ENCODE measurements around the gene OR5K3. TPM values are rescaled to one million over a fixed set of nuclear protein-coding genes. Genes with fewer than 3 reads are reported as not detected.

OR5K3 gene
- total and polyA plus RNA-seq, 10 donors, result not detected

DNA sequence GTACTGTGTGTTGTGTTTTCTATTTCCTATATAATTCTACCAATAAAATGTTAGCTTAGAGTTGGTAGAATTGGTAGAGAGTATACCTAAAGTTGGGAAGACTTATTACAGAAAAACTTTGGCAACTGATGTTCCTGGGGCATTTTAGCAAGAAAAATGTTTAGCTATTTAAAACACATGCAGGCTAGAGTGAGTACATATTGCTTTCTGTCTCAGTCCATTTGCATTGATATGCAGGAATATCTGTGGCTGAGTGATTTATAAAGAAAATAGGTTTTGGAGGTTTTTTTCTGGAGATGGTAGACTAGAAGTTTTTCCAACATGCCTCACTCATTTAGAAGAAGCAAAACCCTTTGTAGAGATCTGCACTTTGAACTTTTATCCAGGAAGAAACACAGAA lies 42.1 kb downstream of the OR5K3 start:
- intact Hi-C loops (cut with DNase I; ENCODE audit: low total_unique reads), result no loop called here
- no peak for DNase-seq
- TF ChIP-seq, protein P1, sequence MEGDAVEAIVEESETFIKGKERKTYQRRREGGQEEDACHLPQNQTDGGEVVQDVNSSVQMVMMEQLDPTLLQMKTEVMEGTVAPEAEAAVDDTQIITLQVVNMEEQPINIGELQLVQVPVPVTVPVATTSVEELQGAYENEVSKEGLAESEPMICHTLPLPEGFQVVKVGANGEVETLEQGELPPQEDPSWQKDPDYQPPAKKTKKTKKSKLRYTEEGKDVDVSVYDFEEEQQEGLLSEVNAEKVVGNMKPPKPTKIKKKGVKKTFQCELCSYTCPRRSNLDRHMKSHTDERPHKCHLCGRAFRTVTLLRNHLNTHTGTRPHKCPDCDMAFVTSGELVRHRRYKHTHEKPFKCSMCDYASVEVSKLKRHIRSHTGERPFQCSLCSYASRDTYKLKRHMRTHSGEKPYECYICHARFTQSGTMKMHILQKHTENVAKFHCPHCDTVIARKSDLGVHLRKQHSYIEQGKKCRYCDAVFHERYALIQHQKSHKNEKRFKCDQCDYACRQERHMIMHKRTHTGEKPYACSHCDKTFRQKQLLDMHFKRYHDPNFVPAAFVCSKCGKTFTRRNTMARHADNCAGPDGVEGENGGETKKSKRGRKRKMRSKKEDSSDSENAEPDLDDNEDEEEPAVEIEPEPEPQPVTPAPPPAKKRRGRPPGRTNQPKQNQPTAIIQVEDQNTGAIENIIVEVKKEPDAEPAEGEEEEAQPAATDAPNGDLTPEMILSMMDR (IDR thresholded peaks at IDR 0.05 in 8 of 11, conservative IDR thresholded peaks at IDR 0.05 in 3 of 11), result no peak
- no peak for TF ChIP-seq POLR2A (IDR thresholded peaks at IDR 0.05)
- TF ChIP-seq POLR2AphosphoS5 (IDR thresholded peaks at IDR 0.05), result no peak

DNA sequence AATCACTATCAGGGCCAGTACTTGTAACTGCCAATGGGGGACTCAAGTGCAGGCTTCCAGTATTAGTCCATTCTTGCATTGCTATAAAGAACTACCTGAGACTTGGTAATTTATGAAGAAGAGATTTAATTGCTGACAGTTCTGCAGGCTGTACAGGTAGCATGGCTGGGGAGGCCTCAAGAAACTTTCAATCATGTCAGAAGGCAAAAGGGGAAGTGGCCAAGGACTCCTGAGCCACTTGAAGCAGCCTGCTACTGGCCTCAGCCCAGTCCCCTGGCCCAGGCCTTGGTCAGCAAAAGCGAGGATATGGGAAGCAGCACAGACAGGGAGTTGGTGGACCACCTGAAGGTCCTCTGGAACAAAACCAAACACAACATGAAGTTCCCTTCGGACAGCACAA lies 43.3 kb downstream of the OR5K3 start:
- Histone ChIP-seq H3K27ac (no peak overlapping the region), H3K36me3 (no peaks in the 10 kb centered on the region), H3K4me3 (no peak overlapping the region), H3K4me1 (no peaks in the 10 kb centered on the region), H3K27me3 (replicated peaks in 1 of 7) (no peaks in the 10 kb centered on the region), H3K9me3 (peaks cover 0 to 43% (median 28%) of the 10 kb centered on the region in 8 donors)
- no peak for DNase-seq
- 26 to 38% (median 33%) methylated on average over 2 of the region's 2 CpGs for WGBS, 5 donors
- intact Hi-C loops (cut with DNase I; ENCODE audit: low total_unique reads), result no loop called here
- TF ChIP-seq POLR2A (IDR thresholded peaks at IDR 0.05), result no peak
- no peak for TF ChIP-seq POLR2AphosphoS5 (IDR thresholded peaks at IDR 0.05)
- TF ChIP-seq, protein P1 (IDR thresholded peaks at IDR 0.05 in 8 of 11, conservative IDR thresholded peaks at IDR 0.05 in 3 of 11), result no peak

More for the DNA sequence above, 42.1 kb downstream of the OR5K3 start:
- Histone ChIP-seq H3K27ac (no peak overlapping the region), H3K9me3 (peaks cover 0 to 55% (median 39%) of the 10 kb centered on the region in 8 donors), H3K27me3 (replicated peaks in 1 of 7) (no peaks in the 10 kb centered on the region), H3K36me3 (no peaks in the 10 kb centered on the region), H3K4me1 (no peaks in the 10 kb centered on the region), H3K4me3 (no peak overlapping the region)

DNA sequence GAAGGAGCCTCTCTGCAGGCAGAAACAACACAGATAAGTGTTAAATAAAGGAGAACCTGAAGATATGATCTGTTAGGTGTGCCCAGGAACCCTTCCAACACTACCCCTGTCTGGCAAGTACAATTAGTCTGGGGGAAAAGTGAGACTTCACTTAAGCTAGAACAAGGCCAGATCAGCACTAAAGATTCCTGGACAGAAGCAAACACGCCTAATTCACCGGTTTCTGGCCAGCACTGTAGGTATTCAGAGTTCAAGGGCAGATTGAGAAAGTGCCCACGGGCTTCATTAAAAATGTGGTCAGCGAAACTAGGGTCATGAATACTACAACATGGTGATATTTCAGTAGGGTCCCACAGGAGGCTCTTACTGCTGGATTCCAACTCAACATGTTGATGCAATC lies 43.9 kb downstream of the OR5K3 start:
- H3K27me3 ChIP-seq (replicated peaks in 1 of 7), result no peaks in the 10 kb centered on the region
- TF ChIP-seq POLR2A (IDR thresholded peaks at IDR 0.05), result no peak
- TF ChIP-seq, protein P1 (IDR thresholded peaks at IDR 0.05 in 8 of 11, conservative IDR thresholded peaks at IDR 0.05 in 3 of 11), result no peak
- no peak for TF ChIP-seq POLR2AphosphoS5 (IDR thresholded peaks at IDR 0.05)
- no peaks in the 10 kb centered on the region for H3K4me1 ChIP-seq

DNA sequence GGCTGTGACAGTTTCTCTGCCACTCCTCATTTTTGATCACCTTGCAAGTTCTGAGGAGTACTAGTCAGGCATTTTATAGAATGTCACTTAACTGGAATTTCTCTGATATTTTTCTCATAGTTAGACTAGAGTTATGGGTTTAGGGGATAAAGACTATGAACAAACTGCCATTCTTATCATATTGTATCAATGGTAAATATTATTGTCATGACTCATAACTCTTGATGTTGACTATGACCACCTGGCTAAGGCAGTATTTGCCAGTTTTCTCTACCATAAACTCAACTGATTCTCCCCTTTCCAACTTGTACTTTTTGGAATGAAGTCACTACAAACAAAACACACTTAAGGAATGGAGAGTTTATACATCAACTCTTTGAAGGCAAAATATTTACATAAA lies 49.8 kb downstream of the OR5K3 start:
- Histone ChIP-seq H3K4me1 (no peaks in the 10 kb centered on the region), H3K27ac (no peak overlapping the region), H3K27me3 (replicated peaks in 1 of 7) (no peaks in the 10 kb centered on the region), H3K9me3 (no peaks in the 10 kb centered on the region), H3K4me3 (no peak overlapping the region), H3K36me3 (no peaks in the 10 kb centered on the region)
- DNase-seq, result no peak
- intact Hi-C loops (cut with DNase I; ENCODE audit: low total_unique reads), result no loop called here
- TF ChIP-seq POLR2AphosphoS5 (IDR thresholded peaks at IDR 0.05), result no peak
- TF ChIP-seq, protein P1 (IDR thresholded peaks at IDR 0.05 in 8 of 11, conservative IDR thresholded peaks at IDR 0.05 in 3 of 11), result no peak
- TF ChIP-seq POLR2A (IDR thresholded peaks at IDR 0.05), result no peak

More for the DNA sequence above, 43.9 kb downstream of the OR5K3 start:
- 81 to 89% (median 82%) methylated on average over 4 of the region's 4 CpGs for WGBS, 5 donors
- Histone ChIP-seq H3K36me3 (no peaks in the 10 kb centered on the region), H3K9me3 (peaks cover 0 to 37% (median 21%) of the 10 kb centered on the region in 8 donors), H3K4me3 (no peak overlapping the region), H3K27ac (no peak overlapping the region)
- no peak for DNase-seq
- intact Hi-C loops (cut with DNase I; ENCODE audit: low total_unique reads), result no loop called here

Other genes with a start within 250 kb of the OR5K3 start
- not detected for gene OR5H14, start 243.2 kb upstream of the OR5K3 start, total RNA-seq
- not detected for gene OR5H14, start 243.2 kb upstream of the OR5K3 start, polyA plus RNA-seq
- gene OR5H15, start 224.0 kb upstream of the OR5K3 start, total RNA-seq, result not detected
- gene OR5H15, start 224.0 kb upstream of the OR5K3 start, polyA plus RNA-seq, result not detected
- gene OR5H6, start 126.4 kb upstream of the OR5K3 start, total RNA-seq, result not detected
- gene OR5H6, start 126.4 kb upstream of the OR5K3 start, polyA plus RNA-seq, result not detected
- gene OR5H2, start 108.2 kb upstream of the OR5K3 start, total RNA-seq, result not detected
- not detected for gene OR5H2, start 108.2 kb upstream of the OR5K3 start, polyA plus RNA-seq
- not detected for gene OR5K4, start 36.8 kb upstream of the OR5K3 start, total RNA-seq
- not detected for gene OR5K4, start 36.8 kb upstream of the OR5K3 start, polyA plus RNA-seq
- not detected for gene OR5K1, start 72.5 kb downstream of the OR5K3 start, total RNA-seq
- gene OR5K1, start 72.5 kb downstream of the OR5K3 start, polyA plus RNA-seq, result not detected
- not detected for gene OR5K2, start 107.0 kb downstream of the OR5K3 start, total RNA-seq
- gene OR5K2, start 107.0 kb downstream of the OR5K3 start, polyA plus RNA-seq, result not detected
- gene CLDND1, start 132.2 kb downstream of the OR5K3 start, total RNA-seq, result 100 to 1,000 TPM in 5 of 7 donors, 10 to 100 TPM in 2; 84.0 to 174 (median 114) TPM
- gene CLDND1, start 132.2 kb downstream of the OR5K3 start, polyA plus RNA-seq, result 10 to 100 TPM; 26.1 to 30.7 (median 28.2) TPM
- 10 to 100 TPM in 1 of 7 donors, 1 to 10 TPM in 5, not detected in 1; 1.8 to 11.9 (median 5.6) TPM for gene GPR15, start 141.3 kb downstream of the OR5K3 start, total RNA-seq
- under 1 TPM; 0.30 to 0.86 (median 0.49) TPM for gene GPR15, start 141.3 kb downstream of the OR5K3 start, polyA plus RNA-seq
- gene CPOX, start 202.9 kb downstream of the OR5K3 start, total RNA-seq, result 10 to 100 TPM; 14.5 to 26.0 (median 18.8) TPM
- gene CPOX, start 202.9 kb downstream of the OR5K3 start, polyA plus RNA-seq, result 10 to 100 TPM in 2 of 3 donors, 1 to 10 TPM in 1; 9.8 to 14.8 (median 14.0) TPM